ENCODE results near the gene MEIKIN. TPM values are rescaled to one million over a fixed set of nuclear protein-coding genes. Genes with fewer than 3 reads are reported as not detected.

MEIKIN gene
- polyA plus RNA-seq, 1 donor from 2014 or later: not detected

DNA sequence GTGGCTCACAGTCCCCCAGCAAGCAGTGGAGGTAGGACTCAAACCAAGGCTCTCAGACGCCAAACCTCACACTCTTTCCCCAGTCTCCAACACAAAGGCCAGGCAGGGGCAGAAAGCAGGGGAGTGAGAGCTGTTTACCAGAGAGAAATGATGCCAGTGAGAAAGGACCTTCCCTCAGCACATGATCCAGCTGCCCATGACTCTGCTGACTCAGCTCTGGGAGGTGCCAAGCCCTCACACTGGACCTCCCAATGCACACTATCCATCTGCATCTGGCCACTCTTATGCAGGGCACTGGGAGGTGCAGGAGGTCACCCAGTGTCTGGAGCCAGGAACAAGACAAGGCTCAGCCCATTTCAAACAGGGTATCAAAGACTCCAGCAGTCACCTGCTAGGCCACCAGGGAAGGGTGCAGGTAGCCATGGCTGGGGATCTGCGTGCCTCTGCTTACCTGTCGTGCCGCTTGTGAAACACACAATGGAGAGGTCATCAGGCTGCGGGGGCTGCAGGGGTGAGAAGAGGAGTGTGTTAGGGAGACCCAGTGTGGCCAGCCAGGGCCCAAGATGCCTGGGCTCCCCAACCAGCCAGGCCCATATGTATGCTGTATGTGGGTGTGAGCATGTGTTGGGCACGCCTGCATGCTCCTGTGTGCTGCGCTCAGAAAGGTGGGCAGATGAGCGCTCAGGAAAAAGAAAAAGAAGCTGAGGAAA is 39.6 kb upstream of the MEIKIN start:
- Histone ChIP-seq H3K4me3 (ENCODE audit: low read length) (no peak overlapping the region), H4K20me1 (ENCODE audit: insufficient read depth) (no peaks in the 10 kb centered on the region), H3K9ac (ENCODE audit: low read length) (no peak overlapping the region), H3F3A (ENCODE audit: insufficient read depth, low read length, poor library complexity, severe bottlenecking) (no peaks in the 10 kb centered on the region), H3K27ac (ENCODE audit: low read length) (no peak overlapping the region), H3K9me2 (ENCODE audit: insufficient read depth, low read length) (no peaks in the 10 kb centered on the region), H3K27me3 (ENCODE audit: insufficient read depth, low read depth, low read length) (no peaks in the 10 kb centered on the region), H3K4me2 (ENCODE audit: low read length) (no peak overlapping the region), H3K79me2 (replicated peaks; ENCODE audit: insufficient read depth, low read length) (no peaks in the 10 kb centered on the region), H3K9me3 (ENCODE audit: low read length) (no peaks in the 10 kb centered on the region), H3K36me3 (ENCODE audit: insufficient read depth, low read length) (no peaks in the 10 kb centered on the region), H2AFZ (ENCODE audit: low read depth, low read length) (no peak overlapping the region)
- TF ChIP-seq POLR2AphosphoS5 (IDR thresholded peaks at IDR 0.05) (no peak), EP300 (conservative IDR thresholded peaks at IDR 0.05; ENCODE audit: poor library complexity, severe bottlenecking) (no peak), EZH2 (IDR thresholded peaks at IDR 0.05; ENCODE audit: borderline replicate concordance, insufficient read depth, low read length, poor library complexity, severe bottlenecking) (no peak), RAD21 (conservative IDR thresholded peaks at IDR 0.05) (no peak), SMC3 (conservative IDR thresholded peaks at IDR 0.05; ENCODE audit: poor library complexity) (no peak), MXI1 (conservative IDR thresholded peaks at IDR 0.05; ENCODE audit: poor library complexity, severe bottlenecking) (no peak), TAF1 (IDR thresholded peaks at IDR 0.05; ENCODE audit: low read depth) (no peak)
- TF ChIP-seq, protein P1, sequence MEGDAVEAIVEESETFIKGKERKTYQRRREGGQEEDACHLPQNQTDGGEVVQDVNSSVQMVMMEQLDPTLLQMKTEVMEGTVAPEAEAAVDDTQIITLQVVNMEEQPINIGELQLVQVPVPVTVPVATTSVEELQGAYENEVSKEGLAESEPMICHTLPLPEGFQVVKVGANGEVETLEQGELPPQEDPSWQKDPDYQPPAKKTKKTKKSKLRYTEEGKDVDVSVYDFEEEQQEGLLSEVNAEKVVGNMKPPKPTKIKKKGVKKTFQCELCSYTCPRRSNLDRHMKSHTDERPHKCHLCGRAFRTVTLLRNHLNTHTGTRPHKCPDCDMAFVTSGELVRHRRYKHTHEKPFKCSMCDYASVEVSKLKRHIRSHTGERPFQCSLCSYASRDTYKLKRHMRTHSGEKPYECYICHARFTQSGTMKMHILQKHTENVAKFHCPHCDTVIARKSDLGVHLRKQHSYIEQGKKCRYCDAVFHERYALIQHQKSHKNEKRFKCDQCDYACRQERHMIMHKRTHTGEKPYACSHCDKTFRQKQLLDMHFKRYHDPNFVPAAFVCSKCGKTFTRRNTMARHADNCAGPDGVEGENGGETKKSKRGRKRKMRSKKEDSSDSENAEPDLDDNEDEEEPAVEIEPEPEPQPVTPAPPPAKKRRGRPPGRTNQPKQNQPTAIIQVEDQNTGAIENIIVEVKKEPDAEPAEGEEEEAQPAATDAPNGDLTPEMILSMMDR (IDR thresholded peaks at IDR 0.05; ENCODE audit: poor library complexity, severe bottlenecking): no peak
- TF ChIP-seq, protein P2, sequence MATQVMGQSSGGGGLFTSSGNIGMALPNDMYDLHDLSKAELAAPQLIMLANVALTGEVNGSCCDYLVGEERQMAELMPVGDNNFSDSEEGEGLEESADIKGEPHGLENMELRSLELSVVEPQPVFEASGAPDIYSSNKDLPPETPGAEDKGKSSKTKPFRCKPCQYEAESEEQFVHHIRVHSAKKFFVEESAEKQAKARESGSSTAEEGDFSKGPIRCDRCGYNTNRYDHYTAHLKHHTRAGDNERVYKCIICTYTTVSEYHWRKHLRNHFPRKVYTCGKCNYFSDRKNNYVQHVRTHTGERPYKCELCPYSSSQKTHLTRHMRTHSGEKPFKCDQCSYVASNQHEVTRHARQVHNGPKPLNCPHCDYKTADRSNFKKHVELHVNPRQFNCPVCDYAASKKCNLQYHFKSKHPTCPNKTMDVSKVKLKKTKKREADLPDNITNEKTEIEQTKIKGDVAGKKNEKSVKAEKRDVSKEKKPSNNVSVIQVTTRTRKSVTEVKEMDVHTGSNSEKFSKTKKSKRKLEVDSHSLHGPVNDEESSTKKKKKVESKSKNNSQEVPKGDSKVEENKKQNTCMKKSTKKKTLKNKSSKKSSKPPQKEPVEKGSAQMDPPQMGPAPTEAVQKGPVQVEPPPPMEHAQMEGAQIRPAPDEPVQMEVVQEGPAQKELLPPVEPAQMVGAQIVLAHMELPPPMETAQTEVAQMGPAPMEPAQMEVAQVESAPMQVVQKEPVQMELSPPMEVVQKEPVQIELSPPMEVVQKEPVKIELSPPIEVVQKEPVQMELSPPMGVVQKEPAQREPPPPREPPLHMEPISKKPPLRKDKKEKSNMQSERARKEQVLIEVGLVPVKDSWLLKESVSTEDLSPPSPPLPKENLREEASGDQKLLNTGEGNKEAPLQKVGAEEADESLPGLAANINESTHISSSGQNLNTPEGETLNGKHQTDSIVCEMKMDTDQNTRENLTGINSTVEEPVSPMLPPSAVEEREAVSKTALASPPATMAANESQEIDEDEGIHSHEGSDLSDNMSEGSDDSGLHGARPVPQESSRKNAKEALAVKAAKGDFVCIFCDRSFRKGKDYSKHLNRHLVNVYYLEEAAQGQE (IDR thresholded peaks at IDR 0.05; ENCODE audit: borderline replicate concordance): no peak

DNA sequence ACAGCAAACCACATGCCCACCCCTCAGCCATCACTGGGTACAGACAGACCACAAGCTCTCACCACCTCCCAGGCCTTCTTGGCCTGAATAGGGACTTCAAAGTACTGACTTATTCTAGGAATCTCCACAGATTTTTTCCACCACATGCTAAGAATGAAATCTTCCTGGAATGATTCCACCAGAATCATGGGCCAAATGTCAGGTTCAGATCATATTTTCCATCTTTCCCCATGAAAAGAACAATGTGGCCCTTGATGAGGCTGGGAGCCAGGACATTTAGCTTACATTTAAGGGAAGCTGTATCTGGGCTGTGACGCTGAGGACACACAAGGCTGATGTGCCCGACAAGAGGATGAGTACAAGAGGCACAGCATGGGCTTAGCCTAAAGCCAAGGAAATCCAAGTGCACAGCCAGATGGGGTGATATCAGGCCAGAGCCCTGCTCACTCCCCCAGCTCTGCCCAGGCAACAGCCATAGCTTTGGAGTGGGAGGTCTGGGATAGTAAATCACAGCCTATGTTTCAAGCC is 37.8 kb upstream of the MEIKIN start:
- Histone ChIP-seq H3K27me3 (ENCODE audit: insufficient read depth, low read depth, low read length) (no peaks in the 10 kb centered on the region), H3K9me2 (ENCODE audit: insufficient read depth, low read length) (no peaks in the 10 kb centered on the region), H3K79me2 (replicated peaks; ENCODE audit: insufficient read depth, low read length) (no peaks in the 10 kb centered on the region), H3K9me3 (ENCODE audit: low read length) (no peaks in the 10 kb centered on the region), H3F3A (ENCODE audit: insufficient read depth, low read length, poor library complexity, severe bottlenecking) (no peaks in the 10 kb centered on the region), H3K27ac (ENCODE audit: low read length) (no peak overlapping the region), H3K4me3 (ENCODE audit: low read length) (no peak overlapping the region), H3K36me3 (ENCODE audit: insufficient read depth, low read length) (no peaks in the 10 kb centered on the region), H3K9ac (ENCODE audit: low read length) (no peak overlapping the region), H4K20me1 (ENCODE audit: insufficient read depth) (no peaks in the 10 kb centered on the region), H3K4me2 (ENCODE audit: low read length) (no peak overlapping the region), H2AFZ (ENCODE audit: low read depth, low read length) (no peak overlapping the region)
- TF ChIP-seq MXI1 (conservative IDR thresholded peaks at IDR 0.05; ENCODE audit: poor library complexity, severe bottlenecking) (no peak), SMC3 (conservative IDR thresholded peaks at IDR 0.05; ENCODE audit: poor library complexity) (no peak), POLR2AphosphoS5 (IDR thresholded peaks at IDR 0.05) (no peak), EP300 (conservative IDR thresholded peaks at IDR 0.05; ENCODE audit: poor library complexity, severe bottlenecking) (no peak), EZH2 (IDR thresholded peaks at IDR 0.05; ENCODE audit: borderline replicate concordance, insufficient read depth, low read length, poor library complexity, severe bottlenecking) (no peak), TAF1 (IDR thresholded peaks at IDR 0.05; ENCODE audit: low read depth) (no peak), RAD21 (conservative IDR thresholded peaks at IDR 0.05) (no peak)
- TF ChIP-seq, protein P2 (IDR thresholded peaks at IDR 0.05; ENCODE audit: borderline replicate concordance): no peak
- TF ChIP-seq, protein P1 (IDR thresholded peaks at IDR 0.05; ENCODE audit: poor library complexity, severe bottlenecking): no peak

Data from neural cell (in vitro differentiated cells).